ENCODE measurements around the gene CACNA1C.

- TF ChIP-seq POLR2A (IDR thresholded peaks at IDR 0.05; ENCODE audit: extremely low read depth, insufficient read length) (no peak), MAX (IDR thresholded peaks at IDR 0.05; ENCODE audit: low read depth, low read length) (no peak), CTCF (IDR thresholded peaks at IDR 0.05; ENCODE audit: low read depth, low read length) (no peak)
Measured at GRCh38 chr12:2739832-2740641, 687.2 kb downstream of the CACNA1C start.
